NCI-H2227 (cell line): ENCODE data around the gene PGPEP1.

Experiments
- DNase-seq: peaks from one replicate; lab custom pipeline; 2025; ENCODE audit not compliant: unreplicated experiment; lab: John Stamatoyannopoulos, UW

PGPEP1 gene

GRCh38 chr19:18340190-18340989 is at the start of gene PGPEP1:
TSS of gene PGPEP1 (plus strand) at chr19:18340598. CDS start at chr19:18340682, 84 bp downstream.
- DNase-seq = peak; percentile 76

DNA sequence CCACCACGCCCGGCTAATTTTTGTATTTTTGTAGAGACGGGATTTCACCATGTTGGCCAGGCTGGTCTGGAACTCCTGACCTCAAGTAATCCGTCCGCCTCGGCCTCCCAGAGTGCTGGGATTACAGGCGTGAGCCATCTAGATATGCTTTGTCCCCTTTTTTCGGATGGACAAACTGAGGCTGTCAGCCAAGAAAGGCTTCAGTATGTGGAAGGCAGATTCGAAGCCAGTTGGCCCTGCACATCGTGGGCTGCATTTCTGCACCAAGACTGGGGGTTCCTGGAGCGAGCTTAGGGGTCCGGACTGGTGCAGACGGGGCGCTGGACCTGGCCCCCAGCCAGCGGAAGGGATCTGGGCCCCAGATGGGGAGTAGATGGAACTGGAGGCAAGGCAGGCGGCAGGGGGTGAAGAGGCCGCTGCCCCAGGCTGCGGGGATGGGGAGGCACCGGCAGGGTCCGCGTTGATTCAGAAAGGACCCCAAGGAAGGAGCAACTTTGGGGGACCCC is 49.3 kb upstream of the PGPEP1 start:
- no peak for DNase-seq

GRCh38 chr19:18291590-18292461 is 48.6 kb upstream of the PGPEP1 start:
- DNase-seq = peak; percentile 80

DNA sequence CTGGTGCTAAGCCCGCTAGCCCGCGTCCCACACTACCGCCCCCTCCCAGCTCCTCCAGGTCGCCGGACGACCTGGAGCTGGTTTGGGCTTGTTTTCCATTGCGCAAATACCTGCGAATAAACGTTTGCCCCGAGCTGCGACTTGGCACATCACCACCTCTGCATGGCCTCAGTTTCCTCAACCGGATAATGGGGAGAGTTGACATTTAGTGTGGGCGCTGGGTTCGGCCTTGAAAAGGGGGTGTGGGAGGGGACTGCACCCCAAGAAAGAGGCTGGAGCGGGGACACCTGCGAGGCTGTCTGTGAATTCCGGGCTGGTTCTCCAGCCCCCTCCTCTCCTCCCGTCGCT is 48.0 kb upstream of the PGPEP1 start:
- no peak for DNase-seq

DNA sequence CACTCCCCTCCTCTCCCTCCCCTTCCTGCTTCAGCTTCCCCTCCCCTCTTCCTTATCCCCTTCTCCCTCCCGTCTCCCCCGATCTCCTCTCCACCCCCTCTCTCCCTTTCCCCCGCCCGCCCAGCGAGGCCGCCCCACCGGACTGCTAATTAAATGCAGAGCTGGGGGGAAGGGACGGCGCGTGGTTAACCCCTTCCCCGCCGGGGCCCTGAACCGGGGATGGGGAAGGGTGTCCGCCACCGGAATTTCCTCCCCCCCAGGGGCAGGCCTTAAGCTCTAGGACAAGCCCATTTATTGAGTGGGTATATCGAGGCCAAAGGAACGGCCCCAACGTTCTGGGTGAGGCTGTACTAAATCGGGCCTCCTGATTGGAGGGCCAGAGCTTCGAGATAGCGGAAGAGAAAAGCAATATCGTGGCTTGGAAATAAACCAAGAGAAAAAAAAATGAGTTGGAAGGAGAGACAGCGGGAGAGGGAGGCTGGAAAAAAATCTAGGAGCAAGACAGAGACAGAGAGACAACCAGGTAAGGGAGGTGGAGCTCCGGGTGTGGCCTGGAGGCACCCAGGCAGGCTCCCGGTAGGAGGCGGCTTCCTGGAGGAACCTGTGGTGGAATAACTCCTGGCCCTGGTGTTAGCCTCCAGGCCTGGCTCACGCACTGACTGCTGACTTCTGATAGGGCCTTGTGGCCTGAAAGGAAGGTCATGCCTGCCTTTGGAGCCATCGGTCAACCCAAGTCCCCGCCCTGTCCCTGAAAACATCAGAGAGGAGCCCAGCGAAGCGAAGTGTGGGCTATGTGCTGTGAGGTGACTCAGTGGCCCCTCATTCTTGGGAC is 47.4 kb upstream of the PGPEP1 start:
- DNase-seq = peak; percentile 84

DNA sequence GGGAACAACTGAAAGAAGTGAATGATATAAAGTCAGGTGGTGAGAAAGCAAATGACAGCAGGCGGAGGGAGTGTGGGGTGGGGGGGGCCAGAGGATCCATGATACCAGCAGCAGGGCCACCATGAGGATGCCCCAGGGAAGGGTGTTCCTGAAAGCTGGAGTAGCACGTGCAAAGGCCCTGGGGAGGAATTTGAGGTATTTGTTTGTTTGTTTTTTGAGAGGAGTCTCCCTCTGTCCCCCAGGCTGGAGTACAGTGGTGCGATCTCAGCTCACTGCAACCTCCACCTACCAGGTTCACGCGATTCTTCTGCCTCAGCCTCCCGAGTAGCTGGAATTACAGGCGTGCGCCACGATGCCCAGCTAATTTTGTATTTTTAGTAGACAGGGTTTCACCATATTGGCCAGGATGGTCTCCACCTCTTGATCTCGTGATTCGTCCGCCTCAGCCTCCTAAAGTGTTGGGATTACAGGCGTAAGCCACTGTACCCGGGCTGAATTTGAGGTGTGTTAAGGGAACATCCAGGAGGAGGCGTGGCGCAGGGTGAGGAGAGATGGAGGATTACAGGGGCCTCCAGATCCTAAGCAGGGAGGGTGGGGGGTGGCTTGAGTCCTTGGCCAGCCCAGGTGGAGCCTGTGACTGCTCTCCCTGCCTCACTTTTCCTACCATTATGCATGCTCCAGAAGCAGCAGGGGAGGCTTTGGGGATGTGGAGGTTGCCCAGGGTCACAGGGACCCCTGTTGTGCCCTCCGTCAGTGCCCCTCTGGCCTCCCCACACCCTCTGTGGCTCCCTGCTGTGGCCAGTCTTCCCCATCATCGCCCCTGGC is 46.5 kb upstream of the PGPEP1 start:
- DNase-seq = peak; percentile 31

GRCh38 chr19:18294467-18294864 is 45.9 kb upstream of the PGPEP1 start:
- peak; percentile 77 for DNase-seq

GRCh38 chr19:18295034-18295451 is 45.4 kb upstream of the PGPEP1 start:
- no peak for DNase-seq

GRCh38 chr19:18297308-18297707 is 43.1 kb upstream of the PGPEP1 start:
- DNase-seq = no peak

DNA sequence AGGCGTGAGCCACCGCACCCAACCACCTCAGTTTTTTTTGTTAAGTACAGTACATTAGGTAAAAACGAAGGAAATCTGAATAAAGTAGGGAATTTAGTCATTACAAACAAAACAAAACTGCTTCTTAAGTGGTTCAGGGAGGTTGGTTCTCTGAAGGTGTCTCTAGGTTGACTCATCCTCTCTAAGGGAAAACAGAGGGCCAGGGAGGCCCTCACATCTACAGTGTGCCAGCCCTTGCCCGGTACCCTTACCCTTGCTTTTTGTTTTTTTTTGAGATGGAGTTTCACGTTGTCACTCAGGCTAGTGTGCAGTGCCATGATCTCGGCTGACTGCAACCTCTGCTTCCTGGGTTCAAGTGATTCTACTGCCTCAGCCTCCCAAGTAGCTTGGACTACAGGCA is 41.8 kb upstream of the PGPEP1 start:
- no peak for DNase-seq

DNA sequence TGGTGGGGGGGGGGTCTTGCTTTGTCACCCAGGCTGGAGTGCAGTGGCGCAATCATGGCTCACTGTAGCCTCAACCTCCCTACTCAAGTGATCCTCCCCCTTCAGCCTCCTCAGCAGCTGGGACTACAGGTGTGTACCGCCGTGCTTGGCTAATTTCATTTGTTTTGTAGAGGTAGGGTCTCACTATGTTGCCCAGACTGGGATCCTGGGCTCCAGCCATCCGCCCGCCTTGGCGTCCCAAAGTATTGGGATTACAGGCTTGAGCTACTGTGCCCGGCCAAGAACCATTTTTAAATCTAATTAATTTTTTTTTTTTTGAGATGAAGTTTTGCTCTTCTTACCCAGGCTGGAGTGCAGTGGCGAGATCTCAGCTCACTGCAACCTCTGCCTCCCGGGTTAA is 40.7 kb upstream of the PGPEP1 start:
- DNase-seq = no peak

DNA sequence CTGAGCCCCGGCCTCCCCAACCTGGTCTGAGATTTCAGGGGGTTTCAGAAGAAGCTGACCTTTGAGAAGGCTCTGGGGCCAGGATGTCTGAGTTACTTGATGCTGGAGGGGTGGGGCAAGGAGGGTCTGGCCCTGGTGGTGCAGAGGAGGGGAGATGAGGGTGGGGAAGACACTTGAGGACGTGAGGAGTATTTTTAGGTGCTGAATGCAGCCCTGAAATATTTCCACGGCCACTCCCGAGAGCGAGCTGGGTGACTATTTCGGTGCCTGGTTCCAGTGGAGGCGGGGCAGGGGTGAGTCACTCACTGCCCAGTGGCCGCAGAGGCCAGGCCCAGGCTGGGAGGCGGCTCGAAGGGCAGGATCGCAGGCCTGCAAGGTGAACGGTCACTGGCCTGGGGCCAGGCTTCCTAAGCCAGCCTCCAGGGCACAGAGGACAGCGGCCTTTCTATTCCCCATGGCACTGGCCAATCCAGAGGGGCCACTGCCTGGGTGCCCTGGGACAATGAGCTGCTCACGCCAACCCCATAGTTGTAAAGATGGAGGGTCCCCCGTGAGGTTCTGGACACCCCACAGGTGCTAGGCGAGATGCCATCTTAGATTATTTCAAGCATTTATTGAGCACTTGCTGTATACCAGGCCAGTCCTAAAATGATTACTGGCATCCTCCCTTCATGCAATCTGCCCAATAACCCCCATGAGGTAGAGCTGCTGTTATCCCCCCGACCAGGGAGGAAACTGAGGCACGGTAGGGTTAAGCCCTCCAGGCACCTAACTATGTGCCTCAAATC is 39.3 kb upstream of the PGPEP1 start:
- no peak for DNase-seq

DNA sequence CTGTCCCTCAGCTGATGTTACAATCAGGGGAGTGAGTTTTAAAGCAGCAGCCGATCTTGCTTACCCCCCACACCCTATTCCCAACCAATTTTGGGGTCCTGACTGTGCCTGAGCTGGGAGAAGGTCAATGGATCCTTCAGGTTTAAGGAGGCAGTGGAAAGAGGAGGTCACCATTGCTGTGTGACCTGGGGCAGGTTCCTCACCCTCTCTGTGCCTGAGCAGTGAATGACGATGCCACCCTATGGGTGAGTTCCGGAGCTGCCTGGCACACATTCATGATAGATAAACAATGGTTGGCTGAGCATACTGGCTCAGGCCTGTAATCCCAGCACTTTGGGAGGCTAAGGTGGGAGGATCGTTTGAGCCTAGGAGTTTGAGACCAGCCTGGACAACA is 38.7 kb upstream of the PGPEP1 start:
- DNase-seq = no peak

- DNase-seq = no peak
Observed at GRCh38 chr19:18304208-18304457, 36.3 kb upstream of the PGPEP1 start.

DNA sequence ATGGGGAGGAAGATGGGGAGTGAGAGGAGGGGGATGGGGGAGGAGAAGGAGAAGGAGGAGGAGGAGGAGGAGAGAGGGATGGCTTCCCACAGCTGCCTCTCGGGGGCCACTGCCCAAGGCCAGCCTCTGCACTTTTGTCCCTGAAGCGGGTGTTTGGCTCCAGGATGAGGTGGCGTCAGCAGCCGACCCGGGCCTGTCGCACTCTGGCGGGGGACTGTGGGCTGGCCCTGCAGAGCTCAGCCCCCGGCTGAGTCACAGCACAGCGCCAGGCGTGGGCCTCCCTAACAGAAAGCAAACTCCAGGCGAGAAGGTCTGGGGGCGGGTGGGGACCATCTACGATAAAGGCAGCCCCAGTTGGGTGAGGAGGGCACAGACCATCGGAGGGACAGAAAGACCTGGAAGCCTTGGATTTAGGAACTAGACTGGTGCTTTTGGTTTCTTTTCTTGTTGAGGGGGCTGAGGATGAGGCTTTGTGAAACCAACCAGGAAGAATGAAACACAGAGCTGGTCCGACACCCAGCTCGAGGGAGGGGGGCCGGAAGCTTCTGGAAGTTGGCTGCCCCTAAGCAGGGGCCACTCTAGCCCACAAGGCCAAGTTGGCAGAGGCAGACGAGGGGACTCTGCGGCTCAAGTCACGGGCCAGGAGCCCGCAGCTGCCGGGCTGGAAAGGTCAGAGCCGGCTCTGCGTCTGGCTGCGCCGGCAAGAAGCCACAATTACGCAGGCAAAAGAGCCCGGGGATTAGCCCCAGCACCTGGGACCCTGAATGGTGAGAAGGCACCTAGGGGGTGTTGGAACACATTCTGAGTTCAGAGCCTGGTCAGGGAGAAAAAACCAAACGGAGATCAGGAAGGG is 35.7 kb upstream of the PGPEP1 start:
- peak; percentile 58 for DNase-seq

DNA sequence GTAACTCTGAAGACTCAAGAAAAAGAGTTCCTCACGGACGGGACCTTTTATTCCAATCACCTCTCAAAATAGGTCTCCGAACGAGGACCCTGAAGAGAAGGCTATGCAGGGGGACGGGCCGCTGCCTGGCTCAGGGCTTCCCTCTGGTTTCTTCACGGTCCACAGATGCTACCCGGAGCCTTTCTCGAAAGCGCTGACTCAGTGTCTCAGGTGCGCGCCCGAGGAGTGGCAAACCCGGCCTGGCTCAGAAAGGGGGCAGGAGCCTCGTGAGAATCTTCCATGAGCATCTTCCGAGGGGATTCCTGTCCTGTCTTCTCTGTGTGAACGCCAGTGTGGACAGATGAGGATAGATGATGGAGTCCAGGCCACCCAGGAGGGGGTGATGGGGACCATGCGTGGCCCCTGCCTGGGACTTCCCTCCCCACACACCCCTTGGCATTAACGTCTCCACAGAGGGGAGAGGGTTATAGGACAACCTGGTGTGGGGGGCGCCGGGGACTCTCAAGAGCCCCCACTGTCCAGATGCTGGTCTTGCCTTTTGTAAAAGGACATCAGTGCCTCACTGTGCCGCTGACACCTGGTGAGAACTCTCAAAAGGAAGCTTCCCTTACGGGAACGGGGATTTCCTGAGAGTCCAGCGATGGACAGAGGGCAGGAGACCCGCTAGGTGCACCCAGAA is 34.0 kb upstream of the PGPEP1 start:
- no peak for DNase-seq

DNA sequence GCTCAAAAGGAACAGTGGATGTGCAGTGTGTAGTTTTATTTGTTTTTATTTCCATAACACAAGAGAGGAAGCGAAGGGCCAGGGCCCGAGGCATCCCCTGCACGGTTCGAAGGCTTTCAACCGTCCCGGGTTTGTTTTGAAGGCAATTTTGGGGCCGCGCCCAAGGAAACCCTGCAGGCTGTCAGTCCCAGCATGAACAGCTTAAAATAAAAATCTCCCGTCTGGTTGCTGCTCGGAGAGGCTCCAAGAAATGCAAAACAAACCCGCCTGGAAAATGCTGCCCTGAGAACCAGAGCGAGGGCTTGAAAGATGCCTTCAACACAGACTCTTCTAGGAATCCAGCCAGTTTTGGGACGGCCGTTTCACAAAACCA is 33.5 kb upstream of the PGPEP1 start:
- DNase-seq = no peak

DNA sequence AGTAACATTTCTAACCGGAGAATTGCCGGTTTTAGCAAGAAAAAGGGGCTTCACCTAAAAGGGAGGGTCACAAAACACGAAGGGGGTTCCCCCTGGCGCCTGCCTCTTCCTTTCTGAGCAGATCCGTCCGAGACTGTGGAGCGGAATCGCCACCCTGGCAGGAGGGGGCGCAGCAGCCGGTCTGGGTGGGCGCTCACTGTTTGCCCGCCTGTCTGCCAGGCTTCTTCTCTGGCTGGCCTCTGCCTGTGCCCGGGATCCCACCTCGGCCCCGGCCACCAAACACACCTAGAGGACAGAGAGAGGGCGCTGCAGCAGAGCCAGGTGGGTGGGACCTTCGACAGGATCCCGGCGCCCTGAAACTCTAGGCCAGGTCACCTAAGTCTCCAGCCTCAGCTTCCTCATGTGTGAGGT is 33.1 kb upstream of the PGPEP1 start:
- no peak for DNase-seq
